K562 (cell line): ENCODE results near the gene HMOX2. TPM values are rescaled to one million over a fixed set of nuclear protein-coding genes. Genes with fewer than 3 reads are reported as not detected.

Experiments
- ATF2 ChIP-seq: sonication (generic); formaldehyde crosslinking; IDR thresholded peaks from 2 replicates; pipeline ENCODE4 v1.8.1; 2022; ENCODE audit warnings: missing genetic modification reagents
- C11orf30 ChIP-seq: fragments of 450-650 bp; IDR thresholded peaks from 2 replicates; pipeline ENCODE4 v1.6.1; 2016; ENCODE audit warnings: low read depth, mild to moderate bottlenecking
- FOXJ2 ChIP-seq: fragments of 200-800 bp; sonication (Bioruptor generic); IDR thresholded peaks from 2 replicates; pipeline ENCODE4 v1.6.1; 2016; ENCODE audit warnings: missing genetic modification characterization, missing compliant biosample characterization
- HDAC1 ChIP-seq, 2 experiments: fragments of 450-650 bp; IDR thresholded peaks; 2 replicates each; pipeline ENCODE4 v1.6.1; 2016 to 2017; ENCODE audit warnings: inconsistent platforms in 1 of 2, mild to moderate bottlenecking in 1 of 2, moderate library complexity in 1 of 2
- HNRNPLL ChIP-seq: fragments of 200-400 bp; formaldehyde crosslinking; IDR thresholded peaks from 2 replicates; pipeline ENCODE4 v1.6.1; 2017; ENCODE audit warnings: low read length, low read depth, mild to moderate bottlenecking; ENCODE audit not compliant: poor library complexity, severe bottlenecking
- MBD1 ChIP-seq: fragments of 250-450 bp; sonication (Bioruptor Pico); IDR thresholded peaks from 2 replicates; pipeline ENCODE4 v1.8.0; 2022; ENCODE audit warnings: inconsistent platforms
- MCM3 ChIP-seq: fragments of 450-650 bp; IDR thresholded peaks from 2 replicates; pipeline ENCODE4 v1.6.1; 2016
- MLX ChIP-seq, 2 experiments: fragments of 450-650 bp in 1 of 2; sonication (generic) in 1 of 2; formaldehyde crosslinking; conservative IDR thresholded peaks; 2 replicates each; pipeline versions ENCODE4 v1.4.0 to v1.8.1; 2020 to 2022; ENCODE audit warnings: mild to moderate bottlenecking in 1 of 2, missing genetic modification reagents in 1 of 2
- MYBL2 ChIP-seq, 2 experiments: fragments of 450-650 bp in 1 of 2; sonication (generic) in 1 of 2; formaldehyde crosslinking in 1 of 2; IDR thresholded peaks; 2 replicates each; pipeline versions ENCODE4 v1.6.1 to v1.8.1; 2017 to 2022; ENCODE audit warnings: borderline replicate concordance in 1 of 2, inconsistent platforms in 1 of 2, low read depth in 1 of 2, mild to moderate bottlenecking in 1 of 2, missing genetic modification reagents in 1 of 2, moderate library complexity in 1 of 2
- MYC ChIP-seq, 2 experiments: fragments of 250-450 bp in 1 of 2; sonication (Bioruptor Pico) in 1 of 2; IDR thresholded peaks; 2 replicates each; pipeline versions ENCODE4 v1.5.1 to v1.6.1; 2012 to 2021; ENCODE audit warnings: low read depth in 2 of 2, borderline replicate concordance in 1 of 2, improper control_type of control experiment in 1 of 2, low read length in 1 of 2, mild to moderate bottlenecking in 1 of 2, moderate library complexity in 1 of 2
- NKRF ChIP-seq: fragments of 450-650 bp; IDR thresholded peaks from 2 replicates; pipeline ENCODE4 v1.6.1; 2016; ENCODE audit warnings: borderline replicate concordance
- SFPQ ChIP-seq: fragments of 200-400 bp; formaldehyde crosslinking; IDR thresholded peaks from 2 replicates; pipeline ENCODE4 v1.6.1; 2017; ENCODE audit warnings: mild to moderate bottlenecking, low read depth, low read length, moderate library complexity
- ZNF140 ChIP-seq: fragments of 250-450 bp; sonication (Bioruptor Pico); IDR thresholded peaks from 2 replicates; pipeline ENCODE4 v1.8.0; 2021; ENCODE audit warnings: moderate library complexity, mild to moderate bottlenecking, inconsistent platforms
- ZNF24 ChIP-seq: fragments of 450-650 bp; IDR thresholded peaks from 2 replicates; pipeline ENCODE4 v1.6.1; 2016
- ZNF655 ChIP-seq: fragments of 250-450 bp; sonication (Bioruptor Pico); IDR thresholded peaks from 2 replicates; pipeline ENCODE4 v1.5.0; 2021
- polyA plus RNA-seq, 8 experiments: library from polyadenylated mRNA; depleted of rRNA in 4 of 8; stranded (reverse) in 5 of 8; unstranded in 3 of 8; fragments of >200 nt; fragmentation: Nextera tagmentation in 2 of 8; fragmentation: Illumina TruSeq in 1 of 8; extraction: Ambion mirVana in 2 of 8; extraction: Trizol in 1 of 8; gene quantifications; 2 replicates each; pipeline versions ENCODE4 v1.2.1 to v1.2.3, GENCODE V29; 2011 to 2014; ENCODE audit warnings: inconsistent platforms in 1 of 8, missing spikeins in 1 of 8
- total RNA-seq, 7 experiments: library from RNA; depleted of rRNA in 6 of 7; stranded (reverse); fragments of >200 nt in 6 of 7; fragmentation: Illumina TruSeq in 2 of 7; extraction: Trizol in 2 of 7; gene quantifications; 2 replicates each; pipeline versions ENCODE4 v1.2.1 to v1.2.3, GENCODE V29; 2011 to 2021; ENCODE audit warnings: low replicate concordance in 1 of 7

Gene HMOX2
- total and polyA plus RNA-seq, 9 of the 15 experiments (the other 6 are each of a cell fraction or from before 2014, with no cell fraction given), result 26.8 to 87.4 (median 57.4) TPM

GRCh38 chr16:4475880-4476788 lies at the start of gene HMOX2 (continued):
- no peak for TF ChIP-seq SFPQ
- TF ChIP-seq ZNF655 (CRISPR knock-in tag), result no peak
- TF ChIP-seq FOXJ2 (tag), result no peak
- TF ChIP-seq ATF2 (CRISPR knock-in tag), result no peak
- TF ChIP-seq HNRNPLL, result peak; percentile 77
- no peak; the same call in 1 of the 2 replicates for TF ChIP-seq NKRF
- TF ChIP-seq MBD1, result no peak
- no peak for TF ChIP-seq C11orf30
- no peak for TF ChIP-seq ZNF140 (CRISPR knock-in tag)
- no peak for TF ChIP-seq MYBL2 (IDR thresholded peaks at IDR 0.05; ENCODE audit: low read depth)
- TF ChIP-seq MYBL2 (CRISPR knock-in tag; IDR thresholded peaks at IDR 0.05; ENCODE audit: borderline replicate concordance), result no peak
- peak; percentile 93 for TF ChIP-seq MYC (IDR thresholded peaks at IDR 0.05; ENCODE audit: low read depth, low read length)
- no peak for TF ChIP-seq MYC (CRISPR knock-in tag; IDR thresholded peaks at IDR 0.05; ENCODE audit: borderline replicate concordance, low read depth)
- TF ChIP-seq HDAC1 (IDR thresholded peaks at IDR 0.05), result peak in 1 of 2 experiments; percentile 65; a peak in 2 of 4 replicates
- no peak for TF ChIP-seq MCM3
- peak; percentile 7; the same call in 1 of the 2 replicates for TF ChIP-seq ZNF24
- no peak for TF ChIP-seq MLX (CRISPR knock-in tag; conservative IDR thresholded peaks at IDR 0.05)
